H1 (cell line): ENCODE results near the gene UBAC1. TPM values are rescaled to one million over a fixed set of nuclear protein-coding genes. Genes with fewer than 3 reads are reported as not detected.

ENCODE experiments used
- CTCF ChIA-PET: fragments of 300-600 bp; sonication (Branson Sonifier 250); formaldehyde crosslinking; loops from one replicate; lab custom pipeline; 2021; ENCODE audit not compliant: partially characterized antibody; lab: Charles Lee
- POLR2A ChIA-PET: fragments of 300-600 bp; sonication (Branson Sonifier 250); formaldehyde crosslinking; loops from one replicate; lab custom pipeline; 2021; ENCODE audit warnings: inconsistent platforms; ENCODE audit not compliant: partially characterized antibody; lab: Charles Lee
- DNase-seq, 2 experiments: peaks; one replicate each; pipeline versions ENCODE4 v3.0.0 to v3.0.0-alpha.2; 2010 to 2022; ENCODE audit warnings: low spot score in 2 of 2, low read depth in 1 of 2, mixed read lengths in 1 of 2
- FAIRE-seq: peaks from 2 replicates; lab custom pipeline; 2011; peaks lifted over from hg19 to GRCh38; lab: Jason Lieb, UNC
- H2AFZ ChIP-seq: 2 replicates; pipeline ENCODE4 v1.8.1; 2012; ENCODE audit warnings: low read length, inconsistent platforms
- H2AK5ac ChIP-seq: 2 replicates; pipeline ENCODE4 v1.6.1; 2013; ENCODE audit warnings: low read depth, low read length
- H2BK120ac ChIP-seq: replicated peaks from 2 replicates; pipeline ENCODE3; 2013; ENCODE audit warnings: low read depth, low read length, inconsistent platforms
- H2BK12ac ChIP-seq: 2 replicates; pipeline ENCODE4 v1.6.1; 2013; ENCODE audit warnings: low read depth, low read length
- H2BK15ac ChIP-seq: 2 replicates; pipeline ENCODE4 v1.6.1; 2013; ENCODE audit warnings: low read length
- H2BK20ac ChIP-seq: 2 replicates; pipeline ENCODE4 v1.6.1; 2013; ENCODE audit warnings: low read length
- H2BK5ac ChIP-seq: 2 replicates; pipeline ENCODE4 v1.6.1; 2013; ENCODE audit warnings: low read depth, low read length
- H3K14ac ChIP-seq: 2 replicates; pipeline ENCODE4 v1.6.1; 2013; ENCODE audit warnings: inconsistent platforms; ENCODE audit not compliant: insufficient read length
- H3K18ac ChIP-seq: 2 replicates; pipeline ENCODE4 v1.6.1; 2013; ENCODE audit warnings: low read length; ENCODE audit errors: extremely low read depth
- H3K23ac ChIP-seq: 2 replicates; pipeline ENCODE4 v1.6.1; 2013; ENCODE audit warnings: inconsistent platforms; ENCODE audit not compliant: insufficient read length
- H3K23me2 ChIP-seq: 2 replicates; pipeline ENCODE4 v1.6.1; 2013; ENCODE audit warnings: low read depth, low read length
- H3K27ac ChIP-seq: 2 replicates; pipeline ENCODE4 v1.6.1; 2011; ENCODE audit warnings: low read depth, low read length, inconsistent platforms
- H3K27me3 ChIP-seq, 4 experiments: replicated peaks in 1 of 4; 1 replicate in 1 of 4; 2 replicates in 3 of 4; pipeline versions ENCODE4 v1.6.1 to v1.8.1; 2011 to 2013; ENCODE audit warnings: low read length in 3 of 4, mild to moderate bottlenecking in 3 of 4, inconsistent platforms in 2 of 4, mixed read lengths in 2 of 4, moderate library complexity in 1 of 4; ENCODE audit not compliant: control insufficient read depth in 3 of 4, insufficient read depth in 3 of 4; ENCODE audit errors: extremely low read depth in 1 of 4
- H3K36me3 ChIP-seq, 4 experiments: 2 replicates each; pipeline versions ENCODE4 v1.6.1 to v1.8.1; 2011 to 2013; ENCODE audit warnings: mild to moderate bottlenecking in 4 of 4, low read length in 3 of 4, moderate library complexity in 2 of 4, control low read depth in 1 of 4, inconsistent platforms in 1 of 4; ENCODE audit not compliant: insufficient read depth in 4 of 4, control insufficient read depth in 2 of 4
- H3K4ac ChIP-seq: replicated peaks from 2 replicates; pipeline ENCODE3; 2013; ENCODE audit warnings: low read length, low read depth, mixed read lengths, inconsistent platforms; ENCODE audit not compliant: insufficient read length
- H3K4me1 ChIP-seq, 4 experiments: replicated peaks in 1 of 4; 1 replicate in 1 of 4; 2 replicates in 3 of 4; pipeline versions ENCODE4 v1.6.1 to v1.8.1; 2011 to 2013; ENCODE audit warnings: low read length in 3 of 4, inconsistent platforms in 2 of 4, mixed read lengths in 1 of 4; ENCODE audit not compliant: insufficient read depth in 4 of 4, control insufficient read depth in 3 of 4
- H3K4me2 ChIP-seq, 2 experiments: 2 replicates each; pipeline versions ENCODE4 v1.6.1 to v1.8.1; 2011 to 2013; ENCODE audit warnings: low read depth in 2 of 2, low read length in 2 of 2, control low read depth in 1 of 2, inconsistent platforms in 1 of 2, mild to moderate bottlenecking in 1 of 2; ENCODE audit not compliant: insufficient read depth in 1 of 2
- H3K4me3 ChIP-seq, 4 experiments: fragments of 200-600, 300-600 bp in 1 of 4; sonication (generic), shearing (Covaris generic), sonication (Bioruptor Twin) in 1 of 4; 2 replicates each; pipeline versions ENCODE4 v1.5.1 to v1.8.1; 2011 to 2016; ENCODE audit warnings: low read length in 4 of 4, low read depth in 3 of 4, control low read depth in 2 of 4, inconsistent platforms in 2 of 4, mild to moderate bottlenecking in 2 of 4, mixed read lengths in 1 of 4, moderate library complexity in 1 of 4; ENCODE audit not compliant: insufficient read depth in 2 of 4; ENCODE audit errors: extremely low read depth in 1 of 4
- H3K56ac ChIP-seq: replicated peaks from 2 replicates; pipeline ENCODE3; 2013; ENCODE audit warnings: low read depth, mild to moderate bottlenecking, mixed read lengths, low read length, inconsistent platforms; ENCODE audit not compliant: insufficient read length
- H3K79me1 ChIP-seq: 2 replicates; pipeline ENCODE4 v1.6.1; 2013; ENCODE audit warnings: low read depth, low read length, control low read depth
- H3K79me2 ChIP-seq, 2 experiments: 2 replicates each; pipeline versions ENCODE4 v1.6.1 to v1.8.1; 2012 to 2013; ENCODE audit warnings: low read length in 2 of 2, mild to moderate bottlenecking in 2 of 2, inconsistent platforms in 1 of 2; ENCODE audit not compliant: insufficient read depth in 2 of 2, control insufficient read depth in 1 of 2
- H3K9ac ChIP-seq, 4 experiments: replicated peaks in 1 of 4; 1 replicate in 1 of 4; 2 replicates in 3 of 4; pipeline versions ENCODE4 v1.6.1 to v1.8.1; 2011 to 2013; ENCODE audit warnings: low read depth in 3 of 4, low read length in 3 of 4, control low read depth in 2 of 4, mild to moderate bottlenecking in 2 of 4, moderate library complexity in 2 of 4, inconsistent platforms in 1 of 4; ENCODE audit errors: extremely low read depth in 1 of 4
- H3K9me3 ChIP-seq, 2 experiments: 2 replicates each; pipeline versions ENCODE4 v1.6.1 to v1.8.1; 2012 to 2013; ENCODE audit warnings: mild to moderate bottlenecking in 2 of 2, moderate library complexity in 2 of 2, control low read depth in 1 of 2, inconsistent platforms in 1 of 2, low read depth in 1 of 2, low read length in 1 of 2, mixed read lengths in 1 of 2; ENCODE audit not compliant: insufficient read depth in 2 of 2
- H4K20me1 ChIP-seq, 2 experiments: replicated peaks in 1 of 2; 2 replicates each; pipeline versions ENCODE3 to v1.8.1; 2011 to 2013; ENCODE audit warnings: inconsistent platforms in 2 of 2, low read length in 2 of 2, mild to moderate bottlenecking in 1 of 2; ENCODE audit not compliant: insufficient read depth in 2 of 2, control insufficient read depth in 1 of 2
- H4K5ac ChIP-seq: 2 replicates; pipeline ENCODE4 v1.6.1; 2013; ENCODE audit warnings: low read length, low read depth, mixed read lengths, inconsistent platforms; ENCODE audit not compliant: insufficient read length
- H4K8ac ChIP-seq: 2 replicates; pipeline ENCODE4 v1.8.0; 2013; ENCODE audit warnings: mild to moderate bottlenecking, moderate library complexity, low read length, inconsistent platforms; ENCODE audit not compliant: insufficient read depth; ENCODE audit errors: extremely low read depth
- H4K91ac ChIP-seq: replicated peaks from 2 replicates; pipeline ENCODE3; 2013; ENCODE audit warnings: low read length, mixed read lengths, inconsistent platforms; ENCODE audit not compliant: insufficient read length
- BRCA1 ChIP-seq: IDR thresholded peaks from 2 replicates; pipeline ENCODE4 v1.6.1; 2012; ENCODE audit warnings: low read depth, low read length, improper control_type of control experiment
- CHD1 ChIP-seq: IDR thresholded peaks from 2 replicates; pipeline ENCODE4 v1.6.1; 2012; ENCODE audit warnings: low read depth, low read length, improper control_type of control experiment
- EP300 ChIP-seq, 2 experiments: IDR thresholded peaks; 1 replicate in 1 of 2; 2 replicates in 1 of 2; pipeline ENCODE4 v1.6.1; 2011 to 2012; ENCODE audit warnings: low read depth in 2 of 2, low read length in 2 of 2, mild to moderate bottlenecking in 2 of 2, borderline replicate concordance in 1 of 2, inconsistent platforms in 1 of 2, moderate library complexity in 1 of 2
- POLR2A ChIP-seq, 2 experiments: IDR thresholded peaks; 1 replicate in 1 of 2; 2 replicates in 1 of 2; pipeline ENCODE4 v1.6.1; 2011; ENCODE audit warnings: low read depth in 2 of 2, low read length in 2 of 2, mild to moderate bottlenecking in 2 of 2; ENCODE audit errors: control extremely low read depth in 1 of 2
- RAD21 ChIP-seq, 2 experiments: IDR thresholded peaks in 1 of 2; conservative IDR thresholded peaks in 1 of 2; 2 replicates each; pipeline ENCODE4 v1.6.1; 2011; ENCODE audit warnings: low read depth in 2 of 2, low read length in 2 of 2, improper control_type of control experiment in 1 of 2, inconsistent platforms in 1 of 2, mild to moderate bottlenecking in 1 of 2, moderate library complexity in 1 of 2
- RBBP5 ChIP-seq: IDR thresholded peaks from 2 replicates; pipeline ENCODE4 v1.7.1; 2012; ENCODE audit warnings: low read depth, mild to moderate bottlenecking, inconsistent platforms, low read length, moderate library complexity, borderline replicate concordance
- SIRT6 ChIP-seq: IDR thresholded peaks from one replicate; pipeline ENCODE4 v1.7.1; 2012; ENCODE audit warnings: low read length, inconsistent platforms
- SUZ12 ChIP-seq: fragments of 200-600 bp; sonication (generic); IDR thresholded peaks from 2 replicates; pipeline ENCODE4 v1.6.1; 2012; ENCODE audit warnings: mild to moderate bottlenecking, inconsistent platforms, low read length, moderate library complexity, mixed read lengths
- TBP ChIP-seq: IDR thresholded peaks from 2 replicates; pipeline ENCODE4 v1.6.1; 2011; ENCODE audit warnings: low read depth, low read length, improper control_type of control experiment
- WGBS, 2 experiments: shearing (Covaris generic) in 1 of 2; methylation state at CpG; one replicate each; pipeline versions ENCODE4 v1.1.6 to v1.1.7; 2013 to 2015; ENCODE audit warnings: low lambda C conversion rate in 2 of 2, mixed read lengths in 2 of 2, inconsistent platforms in 1 of 2, low coverage in 1 of 2, missing lambda C conversion rate in 1 of 2; ENCODE audit not compliant: insufficient replicate concordance in 2 of 2, insufficient coverage in 1 of 2, insufficient read length in 1 of 2; ENCODE audit errors: extremely low coverage in 1 of 2, missing lambda C conversion rate in 1 of 2; 5-methylcytosine and 5-hydroxymethylcytosine counted together
- polyA plus RNA-seq, 7 experiments: library from polyadenylated mRNA; depleted of rRNA in 3 of 7; stranded (reverse) in 5 of 7; unstranded in 2 of 7; fragments of >200 nt in 5 of 7; fragments of 200-250 nt in 2 of 7; gene quantifications; 1 replicate in 5 of 7; 2 replicates in 1 of 7; 4 replicates in 1 of 7; pipeline versions ENCODE4 v1.2.1 to v1.2.3, GENCODE V29; 2011 to 2013; ENCODE audit warnings: missing spikeins in 2 of 7, mixed read lengths in 2 of 7
- total RNA-seq: library from RNA; stranded (reverse); fragmentation: NEBNext Ultra II Directional; extraction: Animal tissue kit (Norgen Biotek cat#: 25700); gene quantifications from 2 replicates; pipeline ENCODE4 v1.2.1, GENCODE V29; 2021
- TF ChIP-seq, protein P1 (sequence below): IDR thresholded peaks from 2 replicates; pipeline ENCODE4 v1.6.1; 2012; ENCODE audit warnings: low read length, inconsistent platforms
- TF ChIP-seq, protein P2 (sequence below): IDR thresholded peaks from 2 replicates; pipeline ENCODE4 v1.6.1; 2012; ENCODE audit warnings: inconsistent platforms

The UBAC1 gene
- total and polyA plus RNA-seq, 2 of the 8 experiments (the other 6 are each of a cell fraction or from before 2014, with no cell fraction given), result 59.3 to 85.2 TPM

DNA sequence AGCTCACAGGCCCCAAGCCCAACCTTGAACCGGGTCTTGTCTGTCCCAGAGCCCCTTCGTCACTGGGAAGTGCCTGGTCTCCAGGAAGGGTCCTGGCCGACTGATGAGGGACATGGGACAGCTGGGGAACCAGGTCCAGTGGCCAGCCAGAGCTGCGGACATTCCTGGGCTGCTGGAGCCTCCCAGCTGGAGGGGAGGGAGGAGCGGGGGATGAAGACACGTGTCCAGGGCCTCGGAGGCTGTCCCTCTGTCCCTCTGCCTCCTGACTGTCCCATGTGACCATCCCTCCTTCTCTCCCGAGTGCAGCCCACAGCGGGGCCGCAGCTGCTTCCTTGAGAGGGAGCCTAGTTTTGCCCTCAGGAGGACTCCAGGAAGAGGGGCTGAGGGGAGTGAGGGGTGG, 41.7 kb upstream of the UBAC1 start:
- Histone ChIP-seq H4K8ac (no peak overlapping the region), H2BK15ac (peak overlapping the region; percentile 61; the same call in 1 of the 2 replicates), H3K9ac (no peak overlapping the region), H3K9me3 (no peaks in the 10 kb centered on the region), H2BK120ac (no peak overlapping the region), H3K23me2 (no peaks in the 10 kb centered on the region), H4K91ac (peak overlapping the region; percentile 88), H3K27ac (no peak overlapping the region), H3K14ac (no peak overlapping the region), H3K4ac (no peak overlapping the region), H2AK5ac (0 out of 2 replicates have a peak overlapping the region, but pooled peaks have one; percentile 53), H3K27me3 (no peaks in the 10 kb centered on the region), H2BK12ac (peak overlapping the region; percentile 87; the same call in 1 of the 2 replicates), H2AFZ (no peak overlapping the region), H3K18ac (no peak overlapping the region), H3K36me3 (no peaks in the 10 kb centered on the region), H4K20me1 (peaks cover 0 to 1% of the 10 kb centered on the region in 2 experiments), H3K79me1 (no peaks in the 10 kb centered on the region), H3K4me1 (peaks cover 0 to 38% (median 28%) of the 10 kb centered on the region in 4 experiments; a peak in 6 of 7 replicates), H3K23ac (no peak overlapping the region), H3K4me2 (no peak overlapping the region), H4K5ac (peak overlapping the region; percentile 10), H2BK5ac (peak overlapping the region; percentile 71; the same call in 1 of the 2 replicates), H3K79me2 (no peaks in the 10 kb centered on the region), H2BK20ac (no peak overlapping the region; the same call in 1 of the 2 replicates), H3K4me3 (no peak overlapping the region), H3K56ac (no peak overlapping the region)
- ChIA-PET CTCF (interaction anchor here (0.6 to 1.5 kb wide), 6 partner anchors 8 to 120 kb away, joined by 3 to 4 read pairs (median 3); no protein-coding TSS in a partner anchor), POLR2A (interaction anchor here (1.8 to 3.3 kb wide), 3 partner anchors 9 to 115 kb away, joined by 3 to 11 read pairs (median 4); no protein-coding TSS in a partner anchor)
- WGBS, 2 experiments, result 92% methylated on average over 6 of the region's 10 CpGs; no CpG with 5 or more reads in 1 of the 2 experiments
- FAIRE-seq, result no peak
- DNase-seq, result no peak
- TF ChIP-seq CHD1 (no peak), SIRT6 (no peak), POLR2A (IDR thresholded peaks at IDR 0.05; ENCODE audit: control extremely low read depth in 1 of 2, low read depth in 2 of 2, low read length in 2 of 2) (no peak), TBP (no peak), RBBP5 (no peak), SUZ12 (no peak), BRCA1 (no peak), EP300 (IDR thresholded peaks at IDR 0.05; ENCODE audit: borderline replicate concordance in 1 of 2, low read depth in 2 of 2, low read length in 2 of 2) (no peak), RAD21 (IDR thresholded peaks at IDR 0.05 in 1 of 2, conservative IDR thresholded peaks at IDR 0.05 in 1 of 2; ENCODE audit: low read depth in 2 of 2, low read length in 2 of 2) (no peak)
- TF ChIP-seq, protein P1, sequence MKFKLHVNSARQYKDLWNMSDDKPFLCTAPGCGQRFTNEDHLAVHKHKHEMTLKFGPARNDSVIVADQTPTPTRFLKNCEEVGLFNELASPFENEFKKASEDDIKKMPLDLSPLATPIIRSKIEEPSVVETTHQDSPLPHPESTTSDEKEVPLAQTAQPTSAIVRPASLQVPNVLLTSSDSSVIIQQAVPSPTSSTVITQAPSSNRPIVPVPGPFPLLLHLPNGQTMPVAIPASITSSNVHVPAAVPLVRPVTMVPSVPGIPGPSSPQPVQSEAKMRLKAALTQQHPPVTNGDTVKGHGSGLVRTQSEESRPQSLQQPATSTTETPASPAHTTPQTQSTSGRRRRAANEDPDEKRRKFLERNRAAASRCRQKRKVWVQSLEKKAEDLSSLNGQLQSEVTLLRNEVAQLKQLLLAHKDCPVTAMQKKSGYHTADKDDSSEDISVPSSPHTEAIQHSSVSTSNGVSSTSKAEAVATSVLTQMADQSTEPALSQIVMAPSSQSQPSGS, result no peak
- TF ChIP-seq, protein P2, sequence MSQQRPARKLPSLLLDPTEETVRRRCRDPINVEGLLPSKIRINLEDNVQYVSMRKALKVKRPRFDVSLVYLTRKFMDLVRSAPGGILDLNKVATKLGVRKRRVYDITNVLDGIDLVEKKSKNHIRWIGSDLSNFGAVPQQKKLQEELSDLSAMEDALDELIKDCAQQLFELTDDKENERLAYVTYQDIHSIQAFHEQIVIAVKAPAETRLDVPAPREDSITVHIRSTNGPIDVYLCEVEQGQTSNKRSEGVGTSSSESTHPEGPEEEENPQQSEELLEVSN, result no peak
